GM18519 (cell line): ENCODE data around the gene HMGXB3.

Experiments used
- ATAC-seq: cut with Tn5 transposase; IDR thresholded peaks from one replicate; pipeline ENCODE4 v1.9.1; 2021; ENCODE audit warnings: mild to moderate bottlenecking, moderate library complexity; ENCODE audit not compliant: unreplicated experiment, low FRiP score

The HMGXB3 gene

DNA sequence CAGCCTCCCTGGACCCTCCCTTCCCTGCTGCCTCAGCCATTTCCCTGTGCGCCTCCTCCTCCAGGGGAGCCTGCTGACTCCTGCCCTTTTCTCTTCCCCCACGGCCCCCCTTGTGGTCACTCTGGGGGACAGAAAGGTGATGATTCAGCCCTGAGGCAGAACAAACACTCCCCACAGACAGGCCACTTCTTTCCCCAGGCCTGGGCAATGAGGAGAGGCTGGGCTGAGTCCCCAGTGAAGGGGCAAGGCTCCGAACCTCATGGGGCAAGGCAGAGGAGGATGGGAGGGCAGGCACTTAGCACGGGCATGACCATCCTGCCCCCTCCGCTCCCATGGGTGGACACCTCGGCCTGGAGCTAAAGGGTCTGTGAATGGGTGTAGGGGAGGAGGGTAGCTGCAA is 64.8 kb downstream of the HMGXB3 start:
- ATAC-seq: no peak

DNA sequence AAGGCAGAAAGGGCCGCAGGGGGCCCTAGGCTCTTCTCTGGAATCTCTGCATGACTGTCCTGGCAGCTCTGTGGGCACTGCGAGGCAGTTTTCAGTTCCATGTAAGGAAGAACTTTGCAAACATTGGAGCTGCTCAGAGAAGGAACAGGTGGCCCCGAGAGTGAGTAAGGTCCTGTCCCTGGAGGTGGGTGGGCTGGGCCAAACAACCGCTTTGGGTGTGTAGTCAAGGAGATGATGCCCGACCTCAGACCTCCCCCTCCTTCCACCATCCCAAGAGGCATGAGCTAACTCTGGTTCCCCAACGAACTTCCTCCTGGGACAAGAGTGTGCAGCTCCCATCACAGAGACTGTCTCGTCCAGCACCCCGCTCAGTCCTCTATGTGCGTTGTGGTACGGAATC is 65.3 kb downstream of the HMGXB3 start:
- no peak for ATAC-seq

DNA sequence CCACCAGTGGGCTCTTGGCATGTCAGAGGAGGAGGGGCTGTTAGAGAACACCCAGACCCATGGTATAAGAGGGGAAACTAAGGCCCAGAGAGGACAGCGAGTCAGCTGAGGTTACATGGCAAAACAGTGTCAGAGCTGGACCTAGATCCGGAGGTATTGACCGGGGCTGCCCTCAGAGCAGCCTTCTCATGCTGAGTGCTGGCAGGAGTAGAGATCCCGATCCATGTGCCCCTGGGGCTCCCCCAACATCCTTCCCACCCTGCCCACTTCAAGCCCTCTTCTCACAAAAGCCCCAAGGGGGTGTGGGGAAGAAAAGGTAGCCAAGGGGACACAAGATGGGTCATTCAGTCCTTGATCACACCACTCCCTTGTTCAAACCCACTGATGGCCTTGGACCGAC is 65.9 kb downstream of the HMGXB3 start:
- no peak for ATAC-seq

DNA sequence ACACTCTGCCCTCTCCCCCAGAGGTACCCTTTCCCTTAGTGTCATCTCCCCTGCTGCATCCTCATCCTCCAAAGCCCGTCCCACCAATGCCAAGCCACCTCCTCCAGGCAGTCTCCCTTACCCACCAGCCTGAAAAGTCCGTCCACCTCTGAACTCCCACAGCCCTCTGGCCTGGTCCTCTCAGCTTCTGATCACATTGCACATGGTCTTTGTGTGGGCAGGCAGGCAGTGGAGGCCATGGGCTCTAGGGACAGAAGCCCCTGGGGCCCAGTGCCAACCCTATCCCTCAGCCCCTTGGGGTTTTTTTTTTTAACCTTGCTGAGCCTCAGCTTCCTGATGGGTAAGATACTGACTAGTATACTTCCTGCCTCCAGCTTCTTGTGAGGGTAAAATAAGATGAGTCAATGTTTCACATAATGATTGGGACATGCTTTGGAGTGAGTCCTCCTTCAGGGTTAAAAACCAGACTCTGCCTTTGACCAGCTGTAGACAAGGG is 66.4 kb downstream of the HMGXB3 start:
- no peak for ATAC-seq

DNA sequence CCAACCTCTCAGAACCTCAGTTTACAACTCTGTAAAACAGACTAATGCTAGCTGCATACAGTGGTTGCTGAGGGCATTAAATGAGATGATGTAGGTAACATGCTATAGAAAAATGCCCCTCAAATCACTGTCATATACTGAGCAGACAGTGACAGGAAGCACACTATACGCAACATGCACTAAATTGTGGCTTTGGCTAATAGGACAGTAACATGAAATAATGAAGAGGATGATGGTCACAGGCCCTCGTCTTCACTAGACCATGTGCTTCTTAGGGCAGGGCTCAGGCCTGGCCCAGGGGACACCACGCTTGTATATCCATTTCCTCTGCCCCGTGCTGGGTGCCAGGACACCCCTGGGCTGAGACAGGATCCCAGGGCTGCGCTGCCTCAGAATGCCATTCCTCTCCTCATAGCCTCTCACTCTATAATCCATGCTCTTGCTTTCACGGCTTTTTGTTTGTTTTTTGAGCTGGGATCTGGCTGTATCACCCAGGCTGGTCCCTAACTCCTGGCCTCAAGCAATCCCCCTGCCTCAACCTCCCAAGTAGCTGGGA is 66.9 kb downstream of the HMGXB3 start:
- no peak for ATAC-seq

DNA sequence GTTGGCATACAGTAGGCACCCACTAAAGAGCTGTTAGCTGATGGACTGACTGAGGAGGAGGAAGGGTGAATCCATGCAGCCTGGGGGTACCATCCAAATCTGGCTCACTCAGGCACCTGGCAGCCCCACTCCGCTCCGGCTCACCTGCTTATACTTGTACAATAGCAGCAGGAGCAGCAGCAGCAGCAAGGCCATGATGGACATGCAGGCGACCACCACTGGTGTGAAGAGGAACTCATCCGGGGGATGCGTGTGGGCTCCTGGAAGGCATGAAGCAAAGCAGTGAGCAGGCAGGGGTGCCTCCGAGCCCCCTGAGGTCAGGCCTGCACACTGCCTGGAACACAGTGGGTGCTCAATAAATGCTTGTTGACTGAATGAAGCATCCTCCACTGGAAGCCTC is 67.5 kb downstream of the HMGXB3 start:
- ATAC-seq: no peak

DNA sequence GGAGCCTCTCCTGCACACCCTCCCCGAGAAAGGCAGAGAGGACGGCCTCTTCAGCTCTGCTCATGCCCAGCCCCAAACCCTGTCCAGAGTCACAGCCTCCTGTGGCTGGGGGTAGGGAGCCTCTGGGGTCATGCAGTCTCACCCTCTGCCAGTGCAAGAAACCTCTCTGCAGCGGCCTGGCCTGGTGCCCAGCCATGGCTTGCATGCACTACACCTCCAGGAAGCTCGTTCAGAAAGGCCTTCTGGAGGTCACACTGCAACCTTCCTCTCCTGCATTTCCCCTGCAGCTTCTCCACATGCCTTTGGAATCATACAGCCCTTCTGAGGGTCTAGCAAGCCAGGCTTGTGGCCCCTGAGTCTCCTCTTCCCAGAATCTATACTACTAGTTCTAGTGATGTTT is 67.9 kb downstream of the HMGXB3 start:
- no peak for ATAC-seq

DNA sequence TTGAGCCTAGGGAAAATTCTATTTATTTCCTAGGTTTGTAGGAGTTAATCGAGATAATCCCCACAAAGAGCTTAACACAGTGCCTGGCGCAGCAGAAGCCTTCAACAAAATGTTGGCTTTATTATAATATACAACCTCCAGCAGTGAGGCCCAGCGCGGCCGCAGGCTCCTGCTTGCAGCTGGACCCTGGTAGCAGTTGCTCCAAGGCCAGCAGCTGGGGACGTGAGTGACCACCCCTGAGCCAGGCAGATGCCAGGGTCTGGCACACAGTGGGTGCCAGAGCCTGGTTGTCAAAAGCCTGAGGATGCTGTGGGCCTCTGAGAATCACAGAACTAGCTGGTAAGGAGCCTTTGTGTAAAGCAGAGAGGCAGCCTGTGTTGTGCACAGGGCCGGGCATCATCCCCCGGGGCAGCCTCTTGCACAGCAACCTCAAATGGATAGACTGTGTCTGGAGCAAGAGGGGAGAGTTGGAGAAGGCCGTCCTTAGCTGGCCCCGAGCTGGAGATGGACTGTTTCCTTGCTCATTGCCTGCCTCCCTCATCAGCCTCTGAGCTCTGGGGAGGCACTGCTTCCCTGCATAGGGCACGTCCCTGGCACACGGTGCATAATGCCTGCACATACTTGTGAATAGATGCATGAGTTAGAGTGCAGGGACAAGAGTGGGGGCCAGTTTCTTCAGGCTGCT is 68.6 kb downstream of the HMGXB3 start:
- ATAC-seq: no peak

DNA sequence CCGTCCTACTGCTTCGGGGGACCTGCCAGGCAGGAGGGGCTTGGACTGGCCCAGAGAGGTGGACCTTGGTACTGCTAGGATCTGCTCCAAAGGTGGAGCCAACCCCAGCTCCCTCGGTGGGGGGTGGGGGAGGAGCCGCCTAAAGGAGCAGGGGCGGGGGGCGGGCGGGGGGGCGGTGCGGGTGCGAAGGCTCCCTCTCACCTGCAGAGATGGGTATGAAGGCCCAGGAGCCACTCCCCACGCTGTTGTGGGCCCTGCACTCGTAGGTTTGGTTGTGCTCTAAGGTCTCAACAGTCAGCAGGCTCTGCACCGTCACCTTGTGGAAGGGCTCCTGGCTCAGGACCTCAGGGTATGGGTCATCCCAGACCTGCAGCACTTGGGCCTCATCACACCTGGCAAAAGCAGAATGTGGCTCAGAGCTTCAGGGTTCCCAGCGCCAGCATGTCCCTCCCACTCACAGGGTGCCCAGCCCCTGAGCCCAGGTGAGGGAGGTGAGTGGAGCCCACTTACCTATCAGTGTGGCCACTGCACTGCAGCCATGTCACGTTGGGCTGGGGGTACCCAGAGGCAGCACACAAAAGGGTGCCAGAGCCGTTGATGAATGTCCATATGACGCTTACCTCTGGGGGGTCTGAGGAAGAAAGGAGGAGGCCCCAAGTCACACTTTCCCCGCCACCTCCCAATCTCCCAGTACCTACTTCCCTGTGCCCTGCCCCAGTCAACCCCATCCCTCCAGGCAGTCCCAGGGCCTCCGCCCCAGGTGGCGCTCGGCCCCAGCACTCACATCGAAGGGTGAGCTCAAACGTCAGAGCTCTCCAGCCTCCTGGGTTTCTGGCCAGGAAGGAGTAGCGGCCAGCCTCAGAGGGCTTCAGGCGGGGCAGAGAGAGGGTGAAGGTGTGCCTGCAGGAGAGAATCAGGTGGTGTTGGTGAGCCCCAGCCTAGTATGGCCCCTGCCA is 69.4 kb downstream of the HMGXB3 start:
- ATAC-seq: no peak

DNA sequence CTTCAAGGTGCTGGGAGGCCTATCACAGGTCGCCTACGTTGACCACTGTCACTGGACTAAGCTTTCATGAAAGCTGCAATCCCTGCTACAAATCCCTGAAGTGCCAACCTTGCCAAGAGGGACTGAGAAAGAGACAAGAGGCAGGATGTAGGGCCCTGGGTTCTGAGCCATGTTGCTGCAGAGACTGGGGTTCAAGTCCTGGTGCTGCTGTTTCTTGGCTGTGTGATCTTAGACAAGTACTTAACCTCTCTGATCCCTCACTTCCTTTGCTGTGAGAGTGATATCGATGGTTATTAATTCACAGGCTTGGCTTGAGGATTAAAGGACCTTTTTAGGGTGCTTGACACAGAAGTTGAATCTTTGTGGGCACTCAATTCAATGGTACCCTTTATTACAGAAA is 70.3 kb downstream of the HMGXB3 start:
- ATAC-seq: no peak

DNA sequence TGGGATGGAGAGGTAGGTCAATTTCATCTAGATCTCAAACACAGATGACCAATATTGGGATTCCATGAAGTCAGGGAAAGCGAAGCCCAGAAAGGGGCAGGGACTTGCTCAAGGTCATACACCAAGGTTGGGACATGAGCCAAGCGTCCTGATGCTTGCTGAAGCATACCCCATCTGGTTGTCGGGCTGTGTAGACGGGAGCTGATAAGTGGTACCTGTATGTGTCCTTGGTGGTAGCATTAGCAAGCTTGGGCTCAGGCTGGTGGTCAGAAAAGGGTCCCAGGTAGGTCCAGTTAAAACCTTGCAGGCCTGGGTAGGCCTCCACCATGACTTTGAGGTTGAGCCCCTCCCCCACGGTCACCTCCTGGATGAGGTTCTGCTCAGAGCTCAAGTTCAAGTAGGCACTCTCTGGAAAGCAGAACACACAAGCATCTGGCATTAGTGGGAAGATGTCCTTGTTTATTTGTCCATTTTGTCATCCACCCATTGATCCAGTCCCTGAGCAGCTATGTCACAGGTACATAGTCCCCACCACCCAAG is 72.6 kb downstream of the HMGXB3 start:
- ATAC-seq: no peak

DNA sequence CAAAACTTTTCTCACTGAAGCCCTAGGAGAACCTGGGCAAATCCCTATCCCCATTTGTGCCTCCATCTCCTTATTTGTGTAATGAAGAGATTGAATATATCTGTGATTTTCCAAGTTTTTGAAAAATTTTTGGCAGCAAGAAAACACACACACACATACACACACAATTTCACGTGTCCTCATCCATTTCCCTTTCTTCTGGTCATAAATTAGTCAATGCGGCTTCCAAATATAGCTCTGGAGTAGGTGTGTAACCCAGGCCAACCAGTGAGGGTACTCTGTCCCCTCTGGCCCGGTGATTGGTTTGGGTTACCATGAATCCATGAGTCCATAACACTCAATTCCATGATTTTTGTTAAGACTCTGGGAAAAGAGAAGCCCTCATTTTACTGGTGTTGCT is 73.1 kb downstream of the HMGXB3 start:
- ATAC-seq: no peak

DNA sequence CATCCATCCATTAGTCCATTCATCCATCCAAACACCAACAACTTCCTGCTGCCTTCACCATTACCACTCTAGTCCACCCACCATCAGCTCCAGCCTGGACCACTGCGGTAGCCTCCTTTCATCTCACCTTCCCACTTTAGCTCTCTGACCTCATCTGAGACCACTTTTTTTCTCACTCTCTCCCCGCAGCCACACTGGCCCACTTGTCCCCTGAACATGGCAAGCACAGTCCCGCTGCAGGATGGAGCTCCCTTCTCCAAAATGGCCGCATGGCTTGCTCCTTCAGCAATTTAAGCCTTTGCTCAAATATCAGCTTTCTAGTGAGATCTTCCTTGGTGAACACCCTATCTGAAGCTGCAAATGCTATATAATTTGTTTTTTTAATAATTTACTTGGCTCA is 74.7 kb downstream of the HMGXB3 start:
- ATAC-seq: no peak

DNA sequence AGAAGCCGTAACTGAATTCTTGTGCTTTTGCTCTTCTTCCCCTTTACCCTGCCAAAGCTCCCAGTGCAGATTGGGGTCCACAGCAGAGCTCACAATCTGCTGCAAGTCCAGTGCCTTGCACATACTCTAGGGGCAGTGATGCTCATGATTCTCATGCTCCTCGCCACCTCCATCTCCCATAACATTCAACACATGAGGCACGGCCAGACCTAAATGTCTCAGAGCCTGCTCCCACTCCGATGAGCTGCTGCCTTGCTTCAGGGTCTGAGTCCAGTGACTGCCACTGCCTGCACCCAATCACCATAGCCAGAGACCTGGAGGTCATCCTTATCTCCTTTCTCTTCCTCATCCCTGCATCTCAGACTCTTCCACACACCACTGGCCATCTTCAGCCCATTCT is 75.3 kb downstream of the HMGXB3 start:
- no peak for ATAC-seq

DNA sequence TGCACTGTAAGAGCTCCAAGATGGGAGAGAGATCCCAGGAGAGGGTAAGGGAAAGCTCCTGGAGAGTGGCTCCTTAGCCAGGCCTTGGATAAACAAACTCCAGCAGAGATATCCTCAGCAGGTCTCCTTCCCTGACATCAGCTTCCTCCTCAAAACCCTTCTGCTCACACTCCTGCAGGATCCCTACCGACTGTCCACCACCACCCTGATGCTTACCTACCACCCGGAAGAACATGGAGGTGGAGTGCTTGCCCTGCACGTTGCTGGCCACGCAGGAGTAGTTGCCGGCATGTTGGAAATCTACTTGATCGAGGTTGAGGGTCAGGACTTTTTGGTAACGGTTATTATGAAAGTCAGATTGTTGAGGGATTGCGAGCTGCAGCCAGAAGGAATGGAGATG is 76.5 kb downstream of the HMGXB3 start:
- no peak for ATAC-seq

DNA sequence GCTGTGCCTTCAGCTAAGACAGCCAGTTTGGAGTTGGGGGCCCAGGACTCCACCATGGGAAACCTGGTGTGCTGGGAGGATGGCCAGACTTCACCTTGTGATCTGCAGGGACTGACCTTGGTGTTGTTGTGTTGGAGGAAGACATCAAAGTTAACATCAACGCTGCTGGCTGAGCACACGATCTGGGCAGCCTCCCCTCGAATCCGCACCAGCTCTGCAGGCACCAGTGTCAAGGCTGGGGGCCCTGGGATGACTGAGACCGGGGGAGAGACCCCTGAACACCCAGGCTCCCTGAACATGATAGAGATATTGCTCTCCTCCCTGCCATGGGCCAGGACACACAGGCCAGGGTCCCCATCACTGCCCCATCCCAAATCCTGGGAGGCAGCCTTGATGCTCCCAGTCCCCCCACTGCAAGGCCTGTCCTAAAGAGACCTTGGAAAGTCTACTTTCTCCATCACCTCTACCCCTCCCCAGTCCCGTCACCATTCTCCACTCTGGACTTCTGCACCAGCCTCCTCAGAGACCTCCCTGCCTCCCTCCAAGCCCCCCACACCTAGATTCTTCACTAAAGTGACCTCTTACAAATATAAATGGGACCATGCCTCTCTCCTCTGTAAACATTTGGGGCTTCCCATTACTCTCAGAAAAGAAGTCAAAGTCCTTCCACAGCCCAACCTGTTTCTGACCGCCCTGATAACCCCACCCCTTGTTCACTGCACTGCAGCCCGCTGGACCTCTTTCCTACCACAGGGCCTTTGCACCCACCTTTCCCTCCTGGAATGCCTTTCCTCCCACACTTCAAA is 77.7 kb downstream of the HMGXB3 start:
- no peak for ATAC-seq

DNA sequence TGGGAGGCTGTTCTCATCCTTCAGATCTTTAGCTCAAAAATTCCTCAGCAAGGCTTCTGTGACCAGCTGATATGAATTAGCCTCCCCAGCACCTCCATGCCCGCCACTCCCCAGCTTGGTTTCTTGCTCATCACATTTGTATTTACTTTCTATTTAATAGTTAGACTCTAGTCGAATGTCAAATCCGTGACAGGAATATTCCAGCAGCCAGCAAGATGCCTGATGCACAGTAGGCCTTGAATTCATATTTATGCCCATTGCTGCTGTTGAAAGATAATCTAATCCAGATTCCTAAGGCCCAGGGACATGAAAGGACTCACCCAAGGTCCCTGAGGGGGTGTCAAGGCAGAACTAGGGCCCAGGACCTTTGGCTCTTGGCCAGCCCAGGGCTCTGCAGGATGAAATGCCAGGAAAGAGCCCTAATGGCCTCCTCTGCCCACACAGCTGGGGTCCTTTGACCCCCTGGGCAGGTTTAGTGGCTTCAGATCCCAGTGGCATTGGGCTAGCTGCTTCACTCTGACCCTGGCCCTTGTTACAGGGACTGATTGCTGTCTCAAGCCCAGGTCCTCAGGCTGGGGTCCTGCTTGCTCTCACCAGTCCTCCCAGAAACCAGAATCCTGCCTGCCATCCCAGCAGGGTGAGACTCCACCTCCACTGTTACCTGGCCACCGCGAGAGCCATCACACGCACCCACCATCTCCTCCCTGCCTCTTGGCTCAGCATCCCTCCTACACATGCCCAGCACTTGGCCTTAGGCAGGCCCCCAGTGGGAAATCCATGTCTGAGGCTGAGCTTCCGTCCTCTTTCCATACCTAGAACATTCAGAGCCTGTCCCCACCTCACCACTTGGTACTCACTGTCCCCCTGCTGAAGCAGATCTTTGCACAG is 78.5 kb downstream of the HMGXB3 start:
- no peak for ATAC-seq

DNA sequence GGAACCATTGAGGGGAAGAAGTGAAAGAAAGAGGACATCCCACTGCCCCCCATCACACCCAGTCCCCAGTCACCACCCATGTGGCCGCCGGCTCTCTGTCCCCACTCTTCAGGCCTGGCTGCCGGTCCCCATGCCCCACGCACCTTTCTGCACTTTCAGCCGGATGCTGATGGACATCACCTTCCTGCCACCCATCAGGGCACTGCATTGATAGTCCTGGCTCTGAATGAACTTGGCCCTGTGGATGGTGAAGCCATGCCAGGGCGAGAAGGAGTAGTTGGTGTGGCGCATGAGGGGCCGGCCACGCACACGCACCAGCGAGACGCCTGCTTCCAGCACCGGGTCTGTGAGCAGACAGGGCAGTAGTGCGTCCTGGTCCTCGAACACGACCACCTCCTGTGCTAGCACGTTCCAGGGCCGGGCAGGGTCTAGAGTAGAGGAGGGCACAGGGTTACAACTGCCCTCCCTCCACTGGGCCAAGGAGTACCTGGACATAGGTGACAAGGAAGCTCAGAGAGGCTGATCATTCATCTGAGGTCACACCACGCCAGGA is 79.4 kb downstream of the HMGXB3 start:
- no peak for ATAC-seq
